A549 (cell line): Measurements from ENCODE around the gene PKP2.

Experiments used
- CEBPB ChIP-seq, 2 experiments: fragments of >200 bp in 1 of 2; sonication (Bioruptor Twin) in 1 of 2; formaldehyde crosslinking in 1 of 2; IDR thresholded peaks; 2 replicates each; pipeline ENCODE4 v1.6.1; 2012 to 2016
- CTCF ChIP-seq: fragments of >200 bp; sonication (Bioruptor Twin); formaldehyde crosslinking; IDR thresholded peaks from 3 replicates; pipeline ENCODE4 v1.5.1; 2016
- FOSL2 ChIP-seq, 2 experiments: fragments of 450-650 bp in 1 of 2; fragments of >200 bp in 1 of 2; sonication (Bioruptor Twin) in 1 of 2; formaldehyde crosslinking; IDR thresholded peaks; 2 replicates each; pipeline versions ENCODE4 v1.5.0 to v1.6.1; 2016 to 2020; ENCODE audit warnings: mild to moderate bottlenecking in 1 of 2, moderate library complexity in 1 of 2
- HMGXB4 ChIP-seq: fragments of 250-450 bp; sonication (Bioruptor Pico); IDR thresholded peaks from 2 replicates; pipeline ENCODE4 v1.5.0; 2021; ENCODE audit warnings: mild to moderate bottlenecking, moderate library complexity, borderline replicate concordance
- HOXA7 ChIP-seq: fragments of 250-450 bp; sonication (Bioruptor Pico); IDR thresholded peaks from 2 replicates; pipeline ENCODE4 v1.5.0; 2020; ENCODE audit warnings: mild to moderate bottlenecking, moderate library complexity
- JUNB ChIP-seq: fragments of >200 bp; sonication (Bioruptor Twin); formaldehyde crosslinking; IDR thresholded peaks from 2 replicates; pipeline ENCODE4 v1.6.1; 2016
- MAZ ChIP-seq: fragments of 150-350 bp; IDR thresholded peaks from 2 replicates; pipeline ENCODE4 v1.6.1; 2014; ENCODE audit warnings: antibody characterized with exemption, low read depth, low read length, borderline replicate concordance
- RAD21 ChIP-seq, 2 experiments: fragments of >200 bp in 1 of 2; sonication (Bioruptor Twin) in 1 of 2; formaldehyde crosslinking in 1 of 2; IDR thresholded peaks in 1 of 2; conservative IDR thresholded peaks in 1 of 2; 2 replicates in 1 of 2; 3 replicates in 1 of 2; pipeline ENCODE4 v1.6.1; 2012 to 2018; ENCODE audit warnings: inconsistent platforms in 1 of 2
- RARB ChIP-seq: fragments of 250-450 bp; sonication (Bioruptor Pico); IDR thresholded peaks from 2 replicates; pipeline ENCODE4 v1.8.0; 2021; ENCODE audit warnings: mild to moderate bottlenecking, moderate library complexity
- RCOR1 ChIP-seq: fragments of 150-350 bp; IDR thresholded peaks from 2 replicates; pipeline ENCODE4 v1.6.1; 2014; ENCODE audit warnings: antibody characterized with exemption, low read length, low read depth
- REST ChIP-seq: fragments of 200-600 bp; sonication (generic); IDR thresholded peaks from 2 replicates; pipeline ENCODE4 v1.6.1; 2016; ENCODE audit warnings: antibody characterized with exemption, mild to moderate bottlenecking, moderate library complexity
- RFX5 ChIP-seq: fragments of 450-650 bp; IDR thresholded peaks from 2 replicates; pipeline ENCODE4 v1.7.1; 2014; ENCODE audit warnings: antibody characterized with exemption, mild to moderate bottlenecking, moderate library complexity
- SMC3 ChIP-seq: fragments of >200 bp; sonication (Bioruptor Twin); formaldehyde crosslinking; IDR thresholded peaks from 3 replicates; pipeline ENCODE4 v1.6.1; 2018; ENCODE audit warnings: inconsistent platforms

- TF ChIP-seq CTCF (no peak), RAD21 (conservative IDR thresholded peaks at IDR 0.05 in 1 of 2, IDR thresholded peaks at IDR 0.05 in 1 of 2) (no peak), HOXA7 (CRISPR knock-in tag) (no peak), JUNB (no peak), CEBPB (IDR thresholded peaks at IDR 0.05) (no peak), RCOR1 (no peak), REST (no peak), RFX5 (no peak), SMC3 (no peak), RARB (CRISPR knock-in tag) (no peak), MAZ (no peak), HMGXB4 (CRISPR knock-in tag) (no peak), FOSL2 (IDR thresholded peaks at IDR 0.05) (no peak), FOSL2 (CRISPR knock-in tag; IDR thresholded peaks at IDR 0.05) (no peak)
Measured at GRCh38 chr12:32768518-32768917, 128.1 kb downstream of the PKP2 start.
